HepG2 (cell line): ENCODE data around the gene SND1. TPM values are rescaled to one million over a fixed set of nuclear protein-coding genes. Genes with fewer than 3 reads are reported as not detected.
A peak's percentile ranks its signal among the peaks of the same experiment; 100 is the strongest.

Source experiments
- ATF7-NPFF ChIP-seq: sonication (generic); formaldehyde crosslinking; IDR thresholded peaks from 2 replicates; pipeline ENCODE4 v1.8.1; 2023; ENCODE audit warnings: mild to moderate bottlenecking, low read depth, missing genetic modification reagents, moderate library complexity
- BHLHE40 ChIP-seq: IDR thresholded peaks from 2 replicates; pipeline ENCODE4 v1.6.1; 2011; ENCODE audit warnings: low read length, improper control_type of control experiment
- ELF1 ChIP-seq: sonication (generic); formaldehyde crosslinking; IDR thresholded peaks from 2 replicates; pipeline ENCODE4 v1.4.0; 2020; ENCODE audit warnings: missing genetic modification reagents
- FOSL1 ChIP-seq: sonication (generic); formaldehyde crosslinking; IDR thresholded peaks from 2 replicates; pipeline ENCODE4 v1.9.0; 2021; ENCODE audit warnings: missing genetic modification reagents, borderline replicate concordance
- PPARG ChIP-seq: conservative IDR thresholded peaks from 2 replicates; pipeline ENCODE4 v1.6.1; 2016; ENCODE audit warnings: missing biosample characterization, missing genetic modification reagents
- SALL2 ChIP-seq: sonication (generic); formaldehyde crosslinking; IDR thresholded peaks from 2 replicates; pipeline ENCODE4 v1.8.1; 2023; ENCODE audit warnings: mild to moderate bottlenecking, missing genetic modification reagents, inconsistent platforms
- ZBTB10 ChIP-seq: sonication (generic); formaldehyde crosslinking; IDR thresholded peaks from 2 replicates; pipeline ENCODE4 v1.4.0; 2020; ENCODE audit warnings: missing genetic modification reagents, borderline replicate concordance
- ZBTB4 ChIP-seq: sonication (generic); formaldehyde crosslinking; IDR thresholded peaks from 2 replicates; pipeline ENCODE4 v1.4.0; 2020; ENCODE audit warnings: missing genetic modification reagents, mild to moderate bottlenecking, borderline replicate concordance
- ZKSCAN5 ChIP-seq: sonication (generic); formaldehyde crosslinking; IDR thresholded peaks from 2 replicates; pipeline ENCODE4 v1.5.1; 2020; ENCODE audit warnings: mild to moderate bottlenecking, missing genetic modification reagents
- ZNF253 ChIP-seq: sonication (generic); formaldehyde crosslinking; IDR thresholded peaks from 2 replicates; pipeline ENCODE4 v1.8.0; 2022; ENCODE audit warnings: mild to moderate bottlenecking, missing genetic modification reagents, borderline replicate concordance
- ZNF280D ChIP-seq: sonication (generic); formaldehyde crosslinking; IDR thresholded peaks from 2 replicates; pipeline ENCODE4 v1.5.1; 2020; ENCODE audit warnings: mild to moderate bottlenecking, missing genetic modification reagents
- ZNF431 ChIP-seq: sonication (generic); formaldehyde crosslinking; IDR thresholded peaks from 2 replicates; pipeline ENCODE4 v1.9.0; 2022; ENCODE audit warnings: missing genetic modification reagents, low read depth, mild to moderate bottlenecking, borderline replicate concordance
- ZNF501 ChIP-seq: sonication (generic); formaldehyde crosslinking; IDR thresholded peaks from 2 replicates; pipeline ENCODE4 v1.5.1; 2020; ENCODE audit warnings: mild to moderate bottlenecking, moderate library complexity, missing genetic modification reagents
- ZNF883 ChIP-seq: sonication (generic); formaldehyde crosslinking; IDR thresholded peaks from 2 replicates; pipeline ENCODE4 v1.5.1; 2020; ENCODE audit warnings: mild to moderate bottlenecking, missing genetic modification reagents; ENCODE audit errors: not compliant biosample characterization
- polyA plus RNA-seq, 8 experiments: library from polyadenylated mRNA; depleted of rRNA in 3 of 8; stranded (reverse) in 7 of 8; unstranded in 1 of 8; fragments of >200 nt; fragmentation: Illumina TruSeq in 4 of 8; extraction: Trizol in 4 of 8; gene quantifications; 2 replicates each; pipeline versions ENCODE4 v1.2.1 to v1.2.3, GENCODE V29; 2011 to 2016; ENCODE audit warnings: low read depth in 4 of 8, missing spikeins in 1 of 8, mixed read lengths in 1 of 8; ENCODE audit not compliant: insufficient read depth in 1 of 8
- total RNA-seq, 5 experiments: library from RNA; depleted of rRNA; stranded (reverse); fragments of >200 nt; fragmentation: Illumina TruSeq; extraction: Trizol; gene quantifications; 2 replicates each; pipeline ENCODE4 v1.2.3, GENCODE V29; 2016; ENCODE audit warnings: low read depth in 1 of 5
- TF ChIP-seq, protein P1 (sequence below): sonication (generic); formaldehyde crosslinking; IDR thresholded peaks from 2 replicates; pipeline ENCODE4 v1.4.0; 2020; ENCODE audit warnings: missing genetic modification reagents
- TF ChIP-seq, protein P2 (sequence below): sonication (generic); formaldehyde crosslinking; IDR thresholded peaks from 2 replicates; pipeline ENCODE4 v1.4.0; 2020; ENCODE audit warnings: mild to moderate bottlenecking, missing genetic modification reagents

SND1 gene
- total and polyA plus RNA-seq, 2 of the 13 experiments (the other 11 are each of a cell fraction or from before 2014, with no cell fraction given): 110 to 182 TPM

- no peak for TF ChIP-seq ZBTB4
- 0 out of 2 replicates have a peak, but pooled peaks have one; percentile 40 for TF ChIP-seq ZNF253 (CRISPR knock-in tag)
- 0 out of 2 replicates have a peak, but pooled peaks have one; percentile 25 for TF ChIP-seq BHLHE40
- peak; percentile 68; the same call in 1 of the 2 replicates for TF ChIP-seq ATF7-NPFF (CRISPR knock-in tag)
- TF ChIP-seq ZNF280D: 0 out of 2 replicates have a peak, but pooled peaks have one; percentile 28
- TF ChIP-seq ZNF501: peak; percentile 33; the same call in 1 of the 2 replicates
- TF ChIP-seq ZKSCAN5 (CRISPR knock-in tag): no peak
- TF ChIP-seq, protein P1, sequence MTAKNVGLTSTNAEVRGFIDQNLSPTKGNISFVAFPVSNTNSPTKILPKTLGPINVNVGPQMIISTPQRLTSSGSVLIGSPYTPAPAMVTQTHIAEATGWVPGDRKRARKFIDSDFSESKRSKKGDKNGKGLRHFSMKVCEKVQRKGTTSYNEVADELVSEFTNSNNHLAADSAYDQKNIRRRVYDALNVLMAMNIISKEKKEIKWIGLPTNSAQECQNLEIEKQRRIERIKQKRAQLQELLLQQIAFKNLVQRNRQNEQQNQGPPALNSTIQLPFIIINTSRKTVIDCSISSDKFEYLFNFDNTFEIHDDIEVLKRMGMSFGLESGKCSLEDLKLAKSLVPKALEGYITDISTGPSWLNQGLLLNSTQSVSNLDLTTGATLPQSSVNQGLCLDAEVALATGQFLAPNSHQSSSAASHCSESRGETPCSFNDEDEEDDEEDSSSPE (CRISPR knock-in tag): peak; percentile 83
- peak; percentile 65 for TF ChIP-seq ZNF883 (CRISPR knock-in tag)
- no peak for TF ChIP-seq FOSL1
- peak; percentile 53 for TF ChIP-seq ELF1 (CRISPR knock-in tag)
- TF ChIP-seq ZBTB10: peak; percentile 84; the same call in 1 of the 2 replicates
- TF ChIP-seq SALL2: peak; percentile 54; the same call in 1 of the 2 replicates
- TF ChIP-seq, protein P2, sequence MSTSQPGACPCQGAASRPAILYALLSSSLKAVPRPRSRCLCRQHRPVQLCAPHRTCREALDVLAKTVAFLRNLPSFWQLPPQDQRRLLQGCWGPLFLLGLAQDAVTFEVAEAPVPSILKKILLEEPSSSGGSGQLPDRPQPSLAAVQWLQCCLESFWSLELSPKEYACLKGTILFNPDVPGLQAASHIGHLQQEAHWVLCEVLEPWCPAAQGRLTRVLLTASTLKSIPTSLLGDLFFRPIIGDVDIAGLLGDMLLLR (CRISPR knock-in tag): no peak; the same call in 1 of the 2 replicates
- no peak for TF ChIP-seq PPARG (CRISPR knock-in tag)
- TF ChIP-seq ZNF431 (CRISPR knock-in tag): peak; percentile 46; the same call in 1 of the 2 replicates
Observed at GRCh38 chr7:128135515-128136214, 483.7 kb downstream of the SND1 start (continued).
